ENCODE data around the gene GIMAP2. TPM values are rescaled to one million over a fixed set of nuclear protein-coding genes. Genes with fewer than 3 reads are reported as not detected.
"Not testable (repeated sequence)": the region's sequence is repeated elsewhere in the genome, so short reads cannot be mapped to it uniquely, and the experiment has no call there.

Gene GIMAP2
- total RNA-seq, 2 experiments from 2014 or later: 42.2 to 42.7 TPM

GRCh38 chr7:150665896-150666295 is 19.6 kb upstream of the GIMAP2 start:
- H3K4me1 Mint-ChIP-seq (ENCODE audit: low read depth): peaks cover 87% of the 10 kb centered on the region
- peak overlapping the region; percentile 39 for H3K4me3 Mint-ChIP-seq
- DNase-seq (peak; percentile 50), ATAC-seq (peak; percentile 29)
- ChIA-PET POLR2A (interaction anchor here (0.6 to 2.2 kb wide), 17 partner anchors 24 to 214 kb away, joined by 3 to 10 read pairs (median 4); partner anchors contain the start of genes GIMAP1 and GIMAP6), CTCF (interaction anchor here (0.8 to 1.3 kb wide), 6 partner anchors 8 to 217 kb away, joined by 3 to 4 read pairs (median 3); no protein-coding TSS in a partner anchor)
- intact Hi-C loops (cut with micrococcal nuclease): loop anchor here (5.0 kb wide), 4 partner anchors 34 to 149 kb away; partner anchors contain the start of genes GIMAP1, GIMAP4 and GIMAP6
- H3K36me3 Mint-ChIP-seq (ENCODE audit: low read depth): peaks cover 37% of the 10 kb centered on the region
- no peaks in the 10 kb centered on the region for H3K27me3 Mint-ChIP-seq
- TF ChIP-seq CTCF (IDR thresholded peaks at IDR 0.05): no peak
- peak overlapping the region; percentile 97 for H3K27ac Mint-ChIP-seq
- H3K9me3 Mint-ChIP-seq: peaks cover 23% of the 10 kb centered on the region

DNA sequence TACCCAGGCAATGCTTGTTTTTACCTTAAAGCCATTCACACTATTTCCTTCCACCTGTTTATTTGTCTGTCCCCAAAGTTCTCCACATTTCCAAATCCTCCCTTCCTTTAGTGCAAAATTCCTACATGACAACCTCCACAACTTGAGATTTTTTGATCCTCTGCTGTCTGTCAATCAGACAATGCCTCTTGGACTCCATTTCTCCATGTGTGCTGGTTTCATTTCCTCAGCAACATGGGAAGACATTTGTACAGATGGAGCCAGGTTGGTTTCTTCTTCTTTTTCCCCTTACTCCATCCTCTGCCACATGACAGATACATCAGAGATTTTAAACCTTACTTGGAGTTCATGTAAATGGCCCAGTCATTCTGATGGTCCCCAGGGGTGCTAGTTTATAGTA is 19.1 kb upstream of the GIMAP2 start:
- DNase-seq: no peak
- H3K9me3 Mint-ChIP-seq: peaks cover 26% of the 10 kb centered on the region
- H3K27me3 Mint-ChIP-seq: no peaks in the 10 kb centered on the region
- POLR2A ChIA-PET: interaction anchor here (0.7 to 2.2 kb wide), 12 partner anchors 25 to 216 kb away, joined by 3 to 10 read pairs (median 4); partner anchors contain the start of gene GIMAP6
- TF ChIP-seq CTCF (IDR thresholded peaks at IDR 0.05): no peak
- ATAC-seq: no peak
- H3K27ac Mint-ChIP-seq: peak overlapping the region; percentile 97
- CTCF ChIA-PET: interaction anchor here (0.5 to 2.3 kb wide), 8 partner anchors 10 to 217 kb away, joined by 3 to 7 read pairs (median 3); partner anchors contain the start of gene GIMAP2
- H3K4me1 Mint-ChIP-seq (ENCODE audit: low read depth): peaks cover 87% of the 10 kb centered on the region
- H3K4me3 Mint-ChIP-seq: peak overlapping the region; percentile 39
- intact Hi-C loops (cut with micrococcal nuclease): loop anchor here (5.0 kb wide), 4 partner anchors 34 to 149 kb away; partner anchors contain the start of genes GIMAP1, GIMAP4 and GIMAP6
- peaks cover 42% of the 10 kb centered on the region for H3K36me3 Mint-ChIP-seq (ENCODE audit: low read depth)

DNA sequence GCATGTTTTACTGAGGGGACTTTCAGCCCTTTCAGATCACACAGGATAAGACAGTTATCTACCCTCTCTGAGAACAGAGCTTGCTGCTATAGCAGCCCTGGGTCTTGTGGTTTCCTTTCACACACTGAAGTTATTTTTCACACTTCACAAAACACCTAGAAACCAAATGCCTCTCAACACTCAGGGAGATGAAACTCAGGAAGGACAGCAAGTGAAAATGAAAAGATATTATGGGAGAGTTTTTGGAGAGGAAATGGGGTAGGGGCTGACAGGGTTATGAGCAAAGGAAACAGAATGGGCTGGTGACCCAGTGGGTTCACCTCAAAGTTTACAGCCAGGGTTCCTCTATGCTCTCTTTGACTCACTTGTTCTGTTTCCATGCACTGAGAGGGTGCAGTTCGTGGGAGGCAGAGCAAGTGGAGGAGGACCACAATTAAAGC is 17.0 kb upstream of the GIMAP2 start:
- TF ChIP-seq CTCF (IDR thresholded peaks at IDR 0.05): no peak
- Mint-ChIP-seq H3K9me3 (peaks cover 35% of the 10 kb centered on the region), H3K4me1 (ENCODE audit: low read depth) (peaks cover 86% of the 10 kb centered on the region), H3K27me3 (no peaks in the 10 kb centered on the region), H3K36me3 (ENCODE audit: low read depth) (peaks cover 57% of the 10 kb centered on the region), H3K27ac (peak overlapping the region; percentile 97), H3K4me3 (peak overlapping the region; percentile 54)
- POLR2A ChIA-PET: interaction anchor here (0.6 to 1.6 kb wide), 11 partner anchors 15 to 256 kb away, joined by 3 to 10 read pairs (median 3); partner anchors contain the start of genes GIMAP4 and GIMAP5
- CTCF ChIA-PET: interaction anchor here (0.7 to 2.3 kb wide), 9 partner anchors 8 to 100 kb away, joined by 3 to 7 read pairs (median 4); partner anchors contain the start of genes GIMAP2 and GIMAP5
- peak; percentile 85 for DNase-seq
- ATAC-seq: peak; percentile 73
- intact Hi-C loops (cut with micrococcal nuclease): loop anchor here (1.0 to 5.0 kb wide), 6 partner anchors 36 to 151 kb away; partner anchors contain the start of genes GIMAP1, GIMAP4 and GIMAP6

DNA sequence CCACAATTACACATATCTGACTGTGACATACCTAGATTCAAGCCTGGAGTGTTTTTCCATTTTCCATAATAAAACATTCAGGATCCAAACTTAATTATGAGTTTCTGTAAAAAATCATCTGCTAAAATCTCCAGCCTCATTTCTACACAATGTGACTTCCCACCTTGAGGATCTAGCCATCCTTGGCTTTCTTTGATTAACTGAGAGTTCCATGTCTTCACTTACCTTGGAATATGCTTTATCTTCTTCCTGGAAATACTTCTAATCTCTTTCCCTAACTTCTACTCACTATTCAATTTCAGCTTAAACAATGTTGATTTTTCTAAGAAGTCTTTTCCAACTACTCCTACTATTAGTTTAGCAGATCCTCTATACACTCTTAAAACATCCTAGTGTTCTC is 16.5 kb upstream of the GIMAP2 start:
- ATAC-seq (no peak), DNase-seq (no peak)
- Mint-ChIP-seq H3K27me3 (no peaks in the 10 kb centered on the region), H3K36me3 (ENCODE audit: low read depth) (peaks cover 53% of the 10 kb centered on the region), H3K9me3 (peaks cover 34% of the 10 kb centered on the region), H3K4me1 (ENCODE audit: low read depth) (peaks cover 83% of the 10 kb centered on the region), H3K4me3 (peak overlapping the region; percentile 54), H3K27ac (peak overlapping the region; percentile 97)
- intact Hi-C loops (cut with micrococcal nuclease): loop anchor here (1.0 to 5.0 kb wide), 6 partner anchors 37 to 152 kb away; partner anchors contain the start of genes GIMAP1, GIMAP4 and GIMAP6
- CTCF ChIA-PET: interaction anchor here (0.8 to 1.4 kb wide), 4 partner anchors 8 to 128 kb away, joined by 3 to 6 read pairs (median 4); no protein-coding TSS in a partner anchor
- POLR2A ChIA-PET: interaction anchor here (1.1 to 1.6 kb wide), 6 partner anchors 16 to 218 kb away, joined by 3 to 10 read pairs (median 3); partner anchors contain the start of gene GIMAP5
- no peak for TF ChIP-seq CTCF (IDR thresholded peaks at IDR 0.05)

- H3K4me3 Mint-ChIP-seq; CTCF ChIA-PET; DNase-seq; H3K27me3 Mint-ChIP-seq; intact Hi-C loops (cut with micrococcal nuclease); ATAC-seq: not testable (repeated sequence)
- Mint-ChIP-seq H3K4me1 (ENCODE audit: low read depth) (peaks cover 78% of the 10 kb centered on the region), H3K36me3 (ENCODE audit: low read depth) (peaks cover 35% of the 10 kb centered on the region), H3K27ac (peak overlapping the region; percentile 71), H3K9me3 (peaks cover 34% of the 10 kb centered on the region)
- POLR2A ChIA-PET: interaction anchor here (0.9 to 1.3 kb wide), 2 partner anchors 67 to 223 kb away, joined by 3 read pairs; no protein-coding TSS in a partner anchor
Measured at GRCh38 chr7:150671798-150672585, 13.5 kb upstream of the GIMAP2 start.
